Gastrocnemius medialis (tissue), 4 donors: ENCODE data around the gene SETBP1.

Source experiments
- POLR2A ChIP-seq, 2 donors: fragments of 450-650 bp; IDR thresholded peaks; one replicate each; pipeline ENCODE4 v1.6.1; 2017; ENCODE audit warnings: antibody characterized with exemption in 2 of 2, mild to moderate bottlenecking in 2 of 2, moderate library complexity in 2 of 2
- TF ChIP-seq, protein P1 (sequence below), 5 experiments: fragments of 450-650 bp in 3 of 5; fragments of 200-600 bp in 2 of 5; sonication (generic) in 2 of 5; IDR thresholded peaks in 4 of 5; conservative IDR thresholded peaks in 1 of 5; 1 replicate in 4 of 5; 2 replicates in 1 of 5; pipeline ENCODE4 v1.5.1; 2016 to 2019; ENCODE audit warnings: antibody characterized with exemption in 5 of 5, mild to moderate bottlenecking in 3 of 5, moderate library complexity in 3 of 5

DNA sequence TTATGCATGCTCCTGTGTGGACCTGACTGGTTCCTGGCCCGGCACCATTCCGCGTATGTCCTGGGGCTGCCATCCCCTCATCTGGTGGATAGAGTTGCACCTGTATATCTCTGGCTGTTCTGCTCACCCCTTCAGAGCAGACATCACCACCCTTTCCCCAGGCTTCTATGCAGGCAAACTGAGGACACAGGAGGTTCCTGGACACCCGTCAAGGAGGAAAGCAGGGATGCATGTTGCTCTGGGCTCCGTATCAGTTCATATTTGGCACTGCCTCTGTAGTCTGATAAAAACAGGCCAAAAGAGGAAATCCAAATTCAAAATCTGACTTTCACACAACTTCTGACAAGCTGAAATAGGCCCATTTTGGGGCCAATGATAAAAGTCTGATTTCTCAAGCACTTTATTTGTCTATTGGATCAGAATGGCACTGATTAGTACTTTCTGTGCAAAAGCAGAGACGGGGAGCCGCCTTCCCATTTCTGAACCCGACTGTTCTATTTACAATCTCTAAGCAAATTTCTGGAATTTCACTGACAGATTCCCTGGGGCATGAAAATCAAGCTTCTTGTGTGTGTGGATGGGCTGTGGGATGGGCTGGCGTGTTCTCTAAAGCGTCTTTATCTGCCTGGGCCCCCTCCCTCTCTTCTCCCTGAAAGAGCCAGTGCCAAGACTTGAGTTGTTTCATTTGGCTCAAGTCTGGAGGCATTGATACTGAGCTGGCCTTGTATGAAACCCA is 96.9 kb downstream of the SETBP1 start:
- TF ChIP-seq, protein P1, sequence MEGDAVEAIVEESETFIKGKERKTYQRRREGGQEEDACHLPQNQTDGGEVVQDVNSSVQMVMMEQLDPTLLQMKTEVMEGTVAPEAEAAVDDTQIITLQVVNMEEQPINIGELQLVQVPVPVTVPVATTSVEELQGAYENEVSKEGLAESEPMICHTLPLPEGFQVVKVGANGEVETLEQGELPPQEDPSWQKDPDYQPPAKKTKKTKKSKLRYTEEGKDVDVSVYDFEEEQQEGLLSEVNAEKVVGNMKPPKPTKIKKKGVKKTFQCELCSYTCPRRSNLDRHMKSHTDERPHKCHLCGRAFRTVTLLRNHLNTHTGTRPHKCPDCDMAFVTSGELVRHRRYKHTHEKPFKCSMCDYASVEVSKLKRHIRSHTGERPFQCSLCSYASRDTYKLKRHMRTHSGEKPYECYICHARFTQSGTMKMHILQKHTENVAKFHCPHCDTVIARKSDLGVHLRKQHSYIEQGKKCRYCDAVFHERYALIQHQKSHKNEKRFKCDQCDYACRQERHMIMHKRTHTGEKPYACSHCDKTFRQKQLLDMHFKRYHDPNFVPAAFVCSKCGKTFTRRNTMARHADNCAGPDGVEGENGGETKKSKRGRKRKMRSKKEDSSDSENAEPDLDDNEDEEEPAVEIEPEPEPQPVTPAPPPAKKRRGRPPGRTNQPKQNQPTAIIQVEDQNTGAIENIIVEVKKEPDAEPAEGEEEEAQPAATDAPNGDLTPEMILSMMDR (IDR thresholded peaks at IDR 0.05 in 4 of 5, conservative IDR thresholded peaks at IDR 0.05 in 1 of 5) = no peak
- TF ChIP-seq POLR2A (IDR thresholded peaks at IDR 0.05) = no peak
